HG03159 (cell line): ENCODE results near the gene BSDC1.

ENCODE experiments used
- ATAC-seq: cut with Tn5 transposase; IDR thresholded peaks from one replicate; pipeline ENCODE4 v1.9.1; 2021; ENCODE audit warnings: mild to moderate bottlenecking, moderate library complexity; ENCODE audit not compliant: unreplicated experiment

Gene BSDC1

DNA sequence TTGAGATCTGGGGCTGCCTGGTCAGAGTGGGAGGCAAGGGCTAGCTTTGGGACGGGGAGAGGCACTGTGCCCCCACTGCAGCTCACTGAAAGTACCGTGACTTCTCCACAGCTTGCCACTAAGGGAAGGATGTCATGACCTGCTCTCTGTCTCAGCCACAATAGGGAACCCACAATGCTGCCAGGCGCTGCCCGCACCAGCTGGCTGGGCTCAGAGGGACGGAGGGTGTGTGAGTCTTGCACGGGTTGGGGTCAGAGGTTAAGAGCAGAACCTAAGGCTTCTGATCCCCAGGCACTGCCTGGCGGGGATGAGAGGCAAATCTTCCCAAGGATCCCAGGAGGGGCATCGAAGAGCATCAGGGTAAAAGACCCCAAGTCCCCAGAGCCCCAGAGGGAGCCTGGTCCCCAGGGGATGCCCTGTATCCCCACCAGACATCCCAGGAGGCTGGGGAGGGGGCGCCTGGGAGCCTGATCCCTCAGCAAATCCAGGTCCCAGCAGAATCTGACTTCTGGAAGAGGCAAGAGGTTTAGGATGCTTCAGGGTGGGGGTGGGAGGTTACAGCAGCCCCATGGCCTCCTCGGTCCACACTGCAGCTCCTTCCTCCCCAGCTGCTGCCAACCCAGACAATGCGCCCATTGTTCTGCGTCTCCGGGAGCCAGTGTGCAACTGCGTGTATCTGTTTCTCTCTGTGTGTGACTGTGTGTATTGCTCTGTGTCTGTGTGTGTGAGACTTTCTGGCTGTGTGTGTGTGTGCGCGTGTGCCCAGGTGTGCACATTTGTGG, 56.2 kb downstream of the BSDC1 start:
- no peak for ATAC-seq

DNA sequence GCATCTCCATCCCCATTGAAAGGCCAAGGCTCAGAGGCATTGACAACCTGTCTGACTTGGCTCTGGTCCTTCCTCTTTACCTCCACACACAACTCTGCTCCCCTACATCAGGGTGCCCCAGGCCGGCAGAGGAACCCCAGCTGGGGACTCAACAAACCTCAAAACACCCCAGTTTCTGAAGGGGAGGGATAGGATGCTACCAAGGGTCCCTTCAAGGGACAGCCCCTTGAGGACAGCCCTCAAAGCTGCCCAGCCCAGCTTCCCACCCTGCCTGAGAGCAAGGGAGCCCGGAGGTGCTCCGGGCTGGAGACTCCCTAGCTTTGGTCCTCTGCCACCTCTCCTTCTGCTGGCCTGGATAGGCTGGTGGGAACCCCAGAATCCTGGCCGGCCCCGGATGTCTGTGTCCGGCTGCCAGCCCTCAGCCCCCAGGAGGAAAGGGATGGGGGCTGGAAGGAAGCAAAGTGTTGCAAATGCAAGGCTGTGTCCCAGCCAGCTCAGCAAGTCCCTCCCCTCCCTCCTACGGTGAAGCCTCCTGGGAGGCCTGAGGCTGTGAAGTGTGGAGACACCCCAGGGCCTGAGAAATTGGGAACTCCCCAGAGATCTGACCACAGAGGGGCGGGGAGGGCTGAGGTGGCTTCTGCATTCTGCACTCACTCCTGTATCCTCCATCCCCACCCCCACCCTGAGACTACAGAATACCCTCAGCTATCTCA, 57.1 kb downstream of the BSDC1 start:
- ATAC-seq = no peak

DNA sequence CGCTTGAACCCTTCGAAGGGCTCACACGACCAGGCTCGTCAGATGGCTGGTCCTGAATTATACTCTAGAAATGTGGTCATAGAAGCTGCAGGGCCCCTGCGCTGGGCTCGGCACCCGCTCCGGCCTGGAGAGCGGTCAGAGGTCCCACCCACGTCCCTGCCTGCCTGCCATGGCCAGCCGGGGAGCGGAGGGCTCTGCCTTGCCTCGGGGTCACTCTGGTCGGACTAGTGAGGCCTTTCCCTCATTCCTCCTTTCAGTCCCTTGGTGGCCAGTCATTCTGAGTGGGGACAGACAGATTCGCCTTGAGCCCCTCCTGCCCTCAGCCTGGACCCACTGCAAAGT, 57.7 kb downstream of the BSDC1 start:
- no peak for ATAC-seq

DNA sequence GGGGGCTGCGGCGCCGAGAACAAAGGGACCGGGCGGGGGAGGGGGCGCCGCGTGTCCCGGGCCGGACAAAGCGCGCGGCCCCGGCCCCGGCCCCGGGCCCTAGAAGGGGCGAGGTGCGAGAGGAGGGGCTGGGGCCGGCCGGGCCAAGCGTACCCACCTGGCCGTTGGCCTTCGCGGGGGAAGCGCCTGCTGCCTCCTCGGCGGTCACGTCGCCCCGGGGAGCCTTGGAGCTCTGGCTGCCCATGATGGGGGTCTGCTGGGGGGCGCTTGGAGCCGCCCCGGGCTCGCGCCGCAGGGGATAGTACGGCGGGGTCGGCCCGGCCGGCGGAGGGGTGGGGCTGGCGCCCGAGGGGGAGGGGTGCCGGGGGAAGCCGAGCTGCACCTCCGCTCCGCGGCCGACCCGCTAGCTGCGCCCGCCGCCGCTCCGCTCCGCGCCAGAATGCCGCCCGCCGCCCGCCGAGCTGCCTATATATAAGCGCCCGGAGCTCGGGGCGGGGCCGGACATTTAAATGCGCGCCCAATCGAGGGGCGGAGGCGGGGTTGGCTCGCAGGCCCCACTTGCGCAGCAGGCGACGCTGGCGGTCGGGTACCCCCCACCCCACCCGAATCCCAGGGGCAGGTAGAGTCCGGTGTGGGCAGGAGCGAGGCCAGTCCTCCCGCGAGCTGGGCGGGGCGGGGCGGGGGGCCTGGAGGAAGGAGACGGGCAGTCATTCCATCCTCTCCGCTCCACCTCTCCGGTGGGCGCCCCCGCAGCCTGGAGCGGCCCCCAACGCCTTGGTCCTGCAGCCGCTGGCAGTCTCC, 58.3 kb downstream of the BSDC1 start, which contains the start of gene MARCKSL1:
Gene MARCKSL1 (minus strand): TSS at position 444 of the 801 bp plus-strand sequence. CDS start 200 bp downstream, at position 244.
- ATAC-seq = peak; percentile 44

DNA sequence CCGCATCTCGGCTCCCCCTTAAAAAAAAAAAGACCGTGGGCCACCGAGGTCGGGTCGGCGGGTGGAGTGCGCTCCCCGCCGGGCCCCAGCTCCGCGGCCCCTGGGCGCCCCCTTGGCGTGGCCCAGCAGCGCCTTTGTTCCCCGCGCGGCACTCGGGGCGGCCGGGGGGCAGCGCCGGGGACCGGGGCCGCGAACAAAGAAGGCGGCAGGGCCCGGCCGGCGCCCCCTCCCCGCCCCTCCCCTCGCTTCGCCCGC, 58.8 kb downstream of the BSDC1 start:
- ATAC-seq = no peak

DNA sequence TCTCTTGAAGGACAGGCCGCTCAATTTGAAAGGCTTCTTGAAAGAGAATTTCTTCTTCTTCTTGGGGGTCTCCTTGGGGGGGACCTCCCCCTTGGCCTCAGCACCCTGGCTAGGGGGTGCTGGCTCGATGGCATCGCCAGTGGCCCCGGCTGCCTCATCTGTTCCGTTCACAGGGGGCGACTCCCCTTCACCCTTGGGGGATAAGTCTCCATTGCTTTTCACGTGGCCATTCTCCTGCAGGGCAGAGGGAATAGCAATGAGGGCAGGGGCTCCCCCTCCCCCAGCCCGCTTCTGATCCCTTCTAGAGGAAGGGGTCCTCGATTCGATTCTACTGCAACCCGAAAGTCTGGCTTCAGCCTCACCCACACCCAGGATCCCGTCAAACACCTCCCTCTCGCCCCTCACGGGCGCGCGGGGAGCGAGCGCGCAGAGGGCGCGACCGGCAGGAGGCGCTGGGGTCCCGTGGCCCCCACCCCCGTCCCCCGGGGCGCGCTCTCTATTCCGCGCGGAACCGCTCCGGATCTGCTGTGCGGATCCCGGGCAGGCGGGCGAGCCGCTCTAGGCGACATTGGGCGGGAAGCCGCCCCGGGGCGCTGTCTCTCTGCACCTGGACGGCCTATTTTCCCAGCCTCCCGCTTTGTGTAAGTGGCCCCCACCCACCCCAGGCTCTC, 59.2 kb downstream of the BSDC1 start:
- no peak for ATAC-seq

DNA sequence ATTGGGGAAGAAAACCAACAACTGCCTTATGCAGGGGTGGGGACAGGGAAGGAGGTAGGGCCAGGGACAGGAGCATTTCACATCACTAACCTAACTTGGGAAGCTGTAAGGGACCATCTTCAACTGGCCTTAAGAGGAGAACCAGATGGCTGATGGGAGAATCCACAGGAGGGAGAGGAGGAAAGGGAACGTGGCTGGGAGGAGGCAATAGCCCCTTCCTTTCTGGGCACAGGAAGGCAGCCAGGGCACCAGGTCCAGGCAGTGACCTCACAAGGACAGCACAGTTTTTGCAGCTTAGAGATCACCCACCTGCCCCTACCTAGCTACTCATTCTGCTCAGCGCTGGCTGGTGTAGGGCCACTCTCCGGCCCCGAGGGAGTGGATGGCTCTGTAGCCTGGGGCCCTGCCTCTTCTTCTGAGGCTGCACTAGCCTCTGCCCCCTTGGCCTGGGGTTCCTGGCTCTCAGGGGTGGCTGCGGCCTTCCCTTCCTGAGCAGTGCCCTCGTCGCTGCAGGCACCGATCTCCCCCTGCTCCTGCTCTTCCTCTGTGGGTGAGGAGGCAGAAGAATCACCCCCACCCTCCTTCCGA, 59.9 kb downstream of the BSDC1 start:
- no peak for ATAC-seq

DNA sequence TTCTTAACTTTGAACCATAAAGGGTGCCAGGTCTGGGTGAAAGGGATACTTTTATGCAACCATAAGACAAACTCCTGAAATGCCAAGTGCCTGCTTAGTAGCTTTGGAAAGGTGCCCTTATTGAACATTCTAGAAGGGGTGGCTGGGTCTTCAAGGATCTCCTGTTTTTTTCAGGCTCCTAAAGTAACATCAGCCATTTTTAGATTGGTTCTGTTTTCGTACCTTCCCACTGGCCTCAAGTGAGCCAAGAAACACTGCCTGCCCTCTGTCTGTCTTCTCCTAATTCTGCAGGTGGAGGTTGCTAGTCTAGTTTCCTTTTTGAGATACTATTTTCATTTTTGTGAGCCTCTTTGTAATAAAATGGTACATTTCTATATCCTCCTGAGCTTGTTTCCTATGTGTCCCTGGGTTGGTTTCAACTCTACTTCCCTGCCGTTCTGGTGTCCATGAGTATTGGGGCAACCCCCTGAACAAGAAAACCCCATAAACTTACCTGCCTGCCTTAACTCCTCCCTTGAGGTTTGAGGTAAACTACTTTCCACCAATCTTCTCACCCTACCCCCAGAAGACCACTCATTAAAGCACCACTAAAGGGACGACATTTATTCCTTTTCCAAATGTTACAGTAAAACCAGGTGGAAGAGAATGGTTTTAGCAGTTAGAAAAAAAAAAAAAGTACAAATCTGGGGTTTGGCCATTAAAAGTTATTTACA, 60.8 kb downstream of the BSDC1 start:
- ATAC-seq = no peak

DNA sequence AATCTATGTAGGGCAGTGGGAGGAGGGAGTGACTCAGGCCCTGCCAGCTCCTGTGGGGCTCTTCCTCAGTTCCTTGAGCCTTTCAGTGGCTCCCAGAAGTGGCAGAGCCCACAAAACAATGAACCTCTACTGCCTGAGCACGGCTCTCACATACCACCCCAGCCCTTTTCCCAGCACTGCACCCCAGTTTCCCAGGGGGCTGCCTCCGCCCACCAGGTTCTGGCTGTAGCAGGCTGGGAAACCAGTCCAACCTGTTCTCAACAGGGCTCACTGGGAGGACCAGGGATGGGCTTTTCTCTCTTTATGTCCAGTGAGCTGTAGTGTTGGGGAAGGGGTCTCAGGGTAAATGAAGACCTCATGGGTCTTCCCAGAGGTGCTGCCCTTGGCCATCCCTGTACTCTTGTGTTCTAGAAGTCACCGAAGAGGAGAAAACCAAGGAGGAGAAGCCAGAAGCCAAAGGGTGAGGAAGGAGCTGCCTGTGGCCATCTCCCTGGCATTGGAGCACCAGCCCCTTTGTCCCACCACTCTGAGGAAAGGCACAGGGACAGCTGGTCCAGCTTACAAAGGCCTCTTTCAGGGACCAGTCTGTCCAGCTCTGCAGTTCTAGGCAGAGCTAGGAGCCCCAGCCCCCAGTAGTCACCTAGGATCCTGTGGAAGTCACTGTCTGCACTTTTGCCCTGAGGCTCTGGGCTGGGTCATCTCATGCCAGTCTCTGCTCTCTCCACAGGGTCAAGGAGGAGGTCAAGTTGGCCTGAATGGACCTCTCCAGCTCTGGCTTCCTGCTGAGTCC, 61.8 kb downstream of the BSDC1 start:
- ATAC-seq = no peak

DNA sequence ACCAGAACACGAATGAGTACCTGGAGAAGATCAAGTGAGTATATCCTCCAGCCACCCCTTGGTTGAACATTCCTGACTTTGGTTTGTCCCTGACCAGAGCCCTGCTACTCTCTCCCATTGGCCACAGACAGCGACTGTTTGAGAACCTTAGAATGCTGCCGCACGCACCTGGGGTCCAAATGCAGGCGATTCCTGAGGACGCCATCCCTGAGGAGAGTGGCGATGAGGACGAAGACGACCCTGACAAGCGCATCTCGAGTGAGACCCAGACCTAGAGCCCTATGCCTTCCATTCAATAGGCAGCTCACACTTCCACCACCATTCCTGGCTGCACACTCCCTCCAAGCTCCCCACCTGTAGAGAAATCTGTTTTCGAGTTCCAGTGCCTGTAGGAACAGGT, 62.7 kb downstream of the BSDC1 start:
- no peak for ATAC-seq

DNA sequence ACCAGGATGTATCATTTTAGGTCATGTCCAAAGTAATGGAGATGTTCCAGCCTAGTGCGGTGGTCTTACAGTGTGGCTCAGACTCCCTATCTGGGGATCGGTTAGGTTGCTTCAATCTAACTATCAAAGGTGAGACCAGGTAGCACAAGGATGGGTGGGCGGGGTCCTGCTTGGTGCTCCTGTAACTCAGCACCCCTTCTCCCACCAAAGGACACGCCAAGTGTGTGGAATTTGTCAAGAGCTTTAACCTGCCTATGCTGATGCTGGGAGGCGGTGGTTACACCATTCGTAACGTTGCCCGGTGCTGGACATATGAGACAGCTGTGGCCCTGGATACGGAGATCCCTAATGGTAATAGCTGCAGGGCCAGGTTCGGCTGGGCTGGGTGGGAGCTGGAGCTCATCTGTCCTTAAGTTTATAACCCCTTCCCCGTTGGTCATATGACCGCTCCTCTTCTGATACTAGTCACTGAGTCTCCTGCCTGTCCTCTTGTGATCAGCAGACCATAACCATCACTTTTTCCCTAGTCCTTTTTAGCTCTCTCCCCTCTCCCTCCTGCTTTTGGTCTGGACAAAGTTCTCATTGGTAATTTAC, 63.6 kb downstream of the BSDC1 start:
- ATAC-seq = no peak

DNA sequence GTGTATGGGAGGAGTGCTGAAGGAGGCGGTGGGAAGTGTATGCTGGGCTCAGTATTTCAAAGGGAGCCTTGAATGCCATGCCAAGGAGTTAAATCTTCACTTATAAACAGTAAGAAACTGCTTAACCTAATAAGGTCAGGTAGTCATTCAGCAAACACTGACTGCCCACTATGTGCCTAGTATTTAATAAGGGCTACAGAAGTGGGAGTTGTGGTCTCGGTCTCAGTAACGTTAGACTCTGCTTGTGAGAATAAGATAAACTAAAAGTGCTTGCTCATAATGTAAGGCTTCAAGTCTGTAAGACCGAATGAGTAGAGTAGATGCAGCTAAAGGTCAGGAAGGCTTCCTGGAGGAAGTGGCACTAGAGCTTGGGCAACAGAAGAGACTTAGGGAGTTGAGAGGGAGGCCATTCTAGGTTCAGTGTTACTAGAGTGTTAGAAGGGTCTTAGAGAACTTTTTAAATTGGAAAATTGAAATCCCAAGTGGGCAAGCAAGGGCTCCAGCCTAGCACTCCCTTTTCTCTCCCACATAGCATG, 64.2 kb downstream of the BSDC1 start:
- no peak for ATAC-seq

DNA sequence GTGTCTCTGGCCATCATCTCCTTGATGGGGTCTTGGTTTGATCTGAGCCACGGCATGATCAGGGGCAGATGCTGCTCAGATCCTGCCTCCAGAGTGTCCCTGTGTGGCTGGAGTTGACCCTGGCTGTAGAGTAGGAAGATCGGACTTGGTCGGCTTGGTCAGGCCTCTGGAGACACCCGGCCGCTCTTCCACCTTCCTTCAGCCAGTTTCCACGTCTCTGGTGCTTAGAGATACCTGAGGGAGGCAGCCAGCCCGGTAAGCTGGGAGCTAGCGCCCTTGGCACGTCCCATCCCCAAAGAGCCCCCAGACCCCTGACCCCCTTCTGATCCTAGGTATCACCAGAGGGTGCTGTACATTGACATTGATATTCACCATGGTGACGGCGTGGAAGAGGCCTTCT, 67.0 kb downstream of the BSDC1 start:
- no peak for ATAC-seq

DNA sequence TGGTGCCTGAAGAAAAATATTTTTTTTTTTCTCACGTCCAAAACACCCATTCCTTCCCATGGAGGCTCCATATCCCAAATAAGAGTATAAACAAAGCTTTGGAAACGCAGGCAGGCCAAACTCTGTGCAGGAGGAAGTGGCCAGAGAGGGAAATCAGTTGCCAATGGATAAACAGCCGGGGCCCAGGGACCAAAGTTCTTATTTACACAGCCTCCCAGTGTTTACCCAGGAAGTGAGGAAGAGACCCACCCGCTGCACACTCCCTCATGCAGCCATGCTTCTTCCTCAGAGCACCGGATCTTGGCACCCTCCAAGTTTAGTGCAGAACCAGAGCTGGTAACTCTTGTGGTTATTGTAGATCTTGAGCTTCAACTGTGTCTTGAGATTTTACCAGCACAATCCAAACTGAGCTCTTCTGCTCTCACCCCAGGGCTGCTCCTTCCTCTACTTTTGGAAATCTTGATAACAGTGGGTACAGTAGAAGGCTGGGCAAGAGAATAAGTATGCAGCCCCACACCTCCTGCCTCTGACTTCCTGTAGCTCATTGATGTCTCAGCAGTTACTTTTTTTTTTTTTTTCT, 72.4 kb downstream of the BSDC1 start:
- no peak for ATAC-seq

DNA sequence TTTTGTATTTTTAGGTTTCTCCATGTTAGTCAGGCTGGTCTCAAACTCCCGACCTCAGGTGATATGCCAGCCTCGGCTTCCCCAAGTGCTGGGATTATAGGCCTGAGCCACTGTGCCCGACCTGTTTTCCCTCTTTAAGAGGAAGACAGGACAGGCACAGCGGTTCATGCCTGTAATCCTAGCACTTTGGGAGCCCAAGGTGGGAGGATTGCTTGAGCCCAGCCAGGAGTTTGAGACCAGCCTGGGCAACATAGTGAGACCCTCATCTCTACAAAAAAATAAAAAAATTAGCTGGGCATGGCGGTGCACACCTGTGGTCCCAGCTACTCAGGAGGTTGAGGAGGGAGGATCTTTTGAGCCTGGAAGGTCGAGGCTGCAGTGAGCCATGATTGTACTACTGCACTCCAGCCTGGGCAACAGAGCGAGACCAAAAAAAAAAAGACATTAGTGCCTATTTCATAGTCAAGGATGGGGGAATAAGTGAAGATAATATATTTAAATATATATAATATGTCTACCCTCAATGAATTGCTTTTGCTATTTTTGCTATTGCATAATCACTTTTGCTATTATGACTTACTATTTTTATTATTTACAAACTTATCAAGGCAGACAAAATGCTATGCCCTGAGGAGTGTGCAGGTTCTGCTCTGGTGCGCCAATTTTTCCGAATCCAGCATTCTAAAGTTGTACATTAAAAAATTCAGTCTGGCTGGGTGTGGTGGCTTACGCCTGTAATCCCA, 75.9 kb downstream of the BSDC1 start:
- no peak for ATAC-seq

DNA sequence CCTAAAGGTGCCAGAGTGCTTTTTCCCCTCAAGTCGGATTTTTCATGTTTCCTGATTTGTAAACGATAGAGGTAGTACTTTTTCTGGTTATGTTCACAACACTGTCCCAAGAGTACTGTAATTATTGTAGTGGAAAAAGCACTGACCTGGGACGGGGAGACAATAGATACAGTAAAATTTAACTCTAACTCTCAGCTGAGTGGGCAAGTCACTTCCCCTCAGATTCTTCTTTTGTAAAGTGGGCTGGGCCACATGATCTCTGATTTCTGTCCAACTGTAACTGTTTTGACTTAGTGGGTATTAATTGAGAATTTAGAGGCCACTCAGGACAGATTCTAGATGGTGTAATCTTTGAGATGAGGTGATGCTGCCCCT, 77.4 kb downstream of the BSDC1 start:
- no peak for ATAC-seq
